K562 (cell line): ENCODE data around the gene GP1BB. TPM values are rescaled to one million over a fixed set of nuclear protein-coding genes. Genes with fewer than 3 reads are reported as not detected.

ENCODE experiments used
- ATAC-seq: fragments of 200-7000 bp; cut with Tn5 transposase; 3 replicates; pipeline ENCODE4 v1.9.1; 2020; ENCODE audit warnings: moderate library complexity
- BruUV-seq: library from RNA; stranded (reverse); fragments of 400-500 nt; replicated peaks from 2 replicates; lab custom pipeline; 2021; lab: Mats Ljungman, UMichigan
- CTCF ChIA-PET: fragments of 300-600 bp; formaldehyde crosslinking; extraction: SDS; loops from one replicate; lab custom pipeline; 2021; ENCODE audit warnings: low intra/inter-chr PET ratio; lab: Yijun Ruan, JAX
- POLR2A ChIA-PET: fragments of 300-600, 350-650 bp; sonication (Branson Sonifier 250); formaldehyde crosslinking; extraction: SDS; loops from one replicate; lab custom pipeline; 2021; ENCODE audit warnings: antibody characterized with exemption, inconsistent platforms; lab: Yijun Ruan, JAX
- DNase-seq, 4 experiments: peaks; one replicate each; pipeline versions ENCODE4 v3.0.0 to v3.0.0-alpha.2; 2011 to 2018; ENCODE audit warnings: low spot score in 3 of 4, mixed read lengths in 3 of 4; ENCODE audit errors: extremely low read depth in 1 of 4
- FAIRE-seq: peaks from 2 replicates; lab custom pipeline; 2011; peaks lifted over from hg19 to GRCh38; lab: Jason Lieb, UNC
- H2AFZ ChIP-seq: 2 replicates; pipeline ENCODE4 v1.6.0; 2011; ENCODE audit warnings: low read depth, low read length, control low read depth, inconsistent platforms
- H3K27ac ChIP-seq: fragments of 200-600 bp; 3 replicates; pipeline ENCODE4 v1.8.0; 2011; ENCODE audit warnings: low read depth, mild to moderate bottlenecking, control low read depth, inconsistent platforms, low read length, moderate library complexity, mixed read lengths; ENCODE audit errors: extremely low read depth
- H3K27me3 ChIP-seq, 2 experiments: fragments of 300-600 bp in 1 of 2; 2 replicates in 1 of 2; 3 replicates in 1 of 2; pipeline versions ENCODE4 v1.6.0 to v1.8.0; 2011; ENCODE audit warnings: inconsistent platforms in 2 of 2, low read length in 2 of 2, mild to moderate bottlenecking in 1 of 2, mixed read lengths in 1 of 2, moderate library complexity in 1 of 2; ENCODE audit not compliant: control insufficient read depth in 2 of 2, insufficient read depth in 2 of 2
- H3K36me3 ChIP-seq: fragments of 300-600 bp; 3 replicates; pipeline ENCODE4 v1.8.0; 2011; ENCODE audit warnings: mild to moderate bottlenecking, low read length, inconsistent platforms; ENCODE audit not compliant: control insufficient read depth, insufficient read depth
- H3K4me1 ChIP-seq, 2 experiments: fragments of 200-600 bp in 1 of 2; replicated peaks in 1 of 2; 2 replicates in 1 of 2; 3 replicates in 1 of 2; pipeline versions ENCODE4 v1.5.1 to v1.8.0; 2011; ENCODE audit warnings: inconsistent platforms in 2 of 2, low read length in 2 of 2, mild to moderate bottlenecking in 1 of 2, mixed read lengths in 1 of 2, moderate library complexity in 1 of 2; ENCODE audit not compliant: control insufficient read depth in 2 of 2, insufficient read depth in 2 of 2
- H3K4me2 ChIP-seq: 2 replicates; pipeline ENCODE4 v1.6.1; 2011; ENCODE audit warnings: low read length, control low read depth, inconsistent platforms, mixed read lengths; ENCODE audit not compliant: insufficient read depth
- H3K4me3 ChIP-seq: fragments of 200-600 bp; sonication (generic), shearing (Covaris generic); 2 replicates; pipeline ENCODE4 v1.5.1; 2016; ENCODE audit warnings: control low read depth, inconsistent platforms
- H3K79me2 ChIP-seq: fragments of 200-600 bp; 3 replicates; pipeline ENCODE4 v1.8.0; 2011; ENCODE audit warnings: low read length, inconsistent platforms; ENCODE audit not compliant: control insufficient read depth, insufficient read depth
- H3K9ac ChIP-seq, 2 experiments: 2 replicates each; pipeline versions ENCODE4 v1.6.0 to v1.6.1; 2011; ENCODE audit warnings: low read depth in 2 of 2, low read length in 2 of 2, control low read depth in 1 of 2, inconsistent platforms in 1 of 2, mild to moderate bottlenecking in 1 of 2, mixed read lengths in 1 of 2; ENCODE audit not compliant: insufficient read depth in 1 of 2
- H3K9me1 ChIP-seq: one replicate; pipeline ENCODE4 v1.6.0; 2011; ENCODE audit warnings: inconsistent platforms, mild to moderate bottlenecking, low read length, moderate library complexity; ENCODE audit not compliant: control insufficient read depth, insufficient read depth
- H3K9me3 ChIP-seq: replicated peaks from 2 replicates; pipeline ENCODE4 v1.5.1; 2011; ENCODE audit warnings: low read depth, low read length, inconsistent platforms; ENCODE audit not compliant: control insufficient read depth, insufficient read depth
- H4K20me1 ChIP-seq: replicated peaks from 2 replicates; pipeline ENCODE4 v1.6.1; 2011; ENCODE audit warnings: low read length, inconsistent platforms, mixed read lengths; ENCODE audit not compliant: control insufficient read depth, insufficient read depth
- BCOR ChIP-seq: fragments of 450-650 bp; IDR thresholded peaks from 2 replicates; pipeline ENCODE4 v1.6.1; 2016
- KAT2B ChIP-seq: IDR thresholded peaks from one replicate; pipeline ENCODE4 v1.6.1; 2012; ENCODE audit warnings: low read depth, mild to moderate bottlenecking, control low read depth, inconsistent platforms, low read length, moderate library complexity
- POLR2A ChIP-seq: fragments of 450-650 bp; conservative IDR thresholded peaks from 2 replicates; pipeline ENCODE4 v1.6.1; 2016
- PRMT5 ChIP-seq: sonication (generic); formaldehyde crosslinking; IDR thresholded peaks from 2 replicates; pipeline ENCODE4 v1.5.0; 2020; ENCODE audit warnings: missing genetic modification reagents
- RBM39 ChIP-seq: fragments of 200-400 bp; formaldehyde crosslinking; optimal IDR thresholded peaks from 2 replicates; pipeline ENCODE3; 2018; ENCODE audit warnings: low read depth, low read length
- RFX5 ChIP-seq: IDR thresholded peaks from 2 replicates; pipeline ENCODE4 v1.6.1; 2011; ENCODE audit warnings: low read depth, mild to moderate bottlenecking, improper control_type of control experiment, low read length
- RUNX1 ChIP-seq: sonication (generic); IDR thresholded peaks from 2 replicates; pipeline ENCODE4 v1.6.1; 2016; ENCODE audit warnings: antibody characterized with exemption, low read depth
- SRSF9 ChIP-seq: fragments of 200-400 bp; formaldehyde crosslinking; IDR thresholded peaks from 2 replicates; pipeline ENCODE4 v1.6.1; 2017; ENCODE audit warnings: low read depth, low read length, borderline replicate concordance
- TCFL5 ChIP-seq: fragments of 250-450 bp; sonication (Bioruptor Pico); conservative IDR thresholded peaks from 2 replicates; pipeline ENCODE4 v1.6.1; 2021; ENCODE audit warnings: mild to moderate bottlenecking, moderate library complexity, matching md5 sums
- ZKSCAN1 ChIP-seq: fragments of 150-350 bp; IDR thresholded peaks from 2 replicates; pipeline ENCODE4 v1.6.1; 2016; ENCODE audit warnings: low read depth, low read length
- ZZZ3 ChIP-seq: fragments of 450-650 bp; IDR thresholded peaks from 2 replicates; pipeline ENCODE4 v1.6.1; 2016; ENCODE audit warnings: antibody characterized with exemption, mild to moderate bottlenecking, moderate library complexity
- WGBS: fragments of 100-300 bp; shearing (Covaris generic); methylation state at CpG from one replicate; pipeline ENCODE4 v1.1.6; 2016; ENCODE audit warnings: low coverage, mixed read lengths; ENCODE audit not compliant: insufficient coverage; ENCODE audit errors: missing lambda C conversion rate; 5-methylcytosine and 5-hydroxymethylcytosine counted together
- in situ Hi-C: fragments of 300-500 bp; cut with MboI; formaldehyde crosslinking; loops from 4 replicates; pipeline ENCODE4 v1.15.0; 2018; ENCODE audit warnings: inconsistent platforms, mixed read lengths
- intact Hi-C: fragments of 100-400 bp; cut with micrococcal nuclease; formaldehyde crosslinking; loops from 2 replicates; pipeline ENCODE4 v1.14.2; 2022
- polyA plus RNA-seq, 8 experiments: library from polyadenylated mRNA; depleted of rRNA in 4 of 8; stranded (reverse) in 5 of 8; unstranded in 3 of 8; fragments of >200 nt; fragmentation: Nextera tagmentation in 2 of 8; fragmentation: Illumina TruSeq in 1 of 8; extraction: Ambion mirVana in 2 of 8; extraction: Trizol in 1 of 8; gene quantifications; 2 replicates each; pipeline versions ENCODE4 v1.2.1 to v1.2.3, GENCODE V29; 2011 to 2014; ENCODE audit warnings: inconsistent platforms in 1 of 8, missing spikeins in 1 of 8
- total RNA-seq, 7 experiments: library from RNA; depleted of rRNA in 6 of 7; stranded (reverse); fragments of >200 nt in 6 of 7; fragmentation: Illumina TruSeq in 2 of 7; extraction: Trizol in 2 of 7; gene quantifications; 2 replicates each; pipeline versions ENCODE4 v1.2.1 to v1.2.3, GENCODE V29; 2011 to 2021; ENCODE audit warnings: low replicate concordance in 1 of 7
- TF ChIP-seq, protein P1 (sequence below): fragments of 250-450 bp; sonication (Bioruptor Pico); IDR thresholded peaks from 2 replicates; pipeline ENCODE4 v1.4.0; 2020
- TF ChIP-seq, protein P2 (sequence below): fragments of 200-800 bp; sonication (Bioruptor generic); IDR thresholded peaks from 2 replicates; pipeline ENCODE4 v1.6.1; 2017; ENCODE audit warnings: missing genetic modification characterization, missing compliant biosample characterization

Gene GP1BB
- total and polyA plus RNA-seq, 9 of the 15 experiments (the other 6 are each of a cell fraction or from before 2014, with no cell fraction given): 0.69 to 162 (median 2.8) TPM

DNA sequence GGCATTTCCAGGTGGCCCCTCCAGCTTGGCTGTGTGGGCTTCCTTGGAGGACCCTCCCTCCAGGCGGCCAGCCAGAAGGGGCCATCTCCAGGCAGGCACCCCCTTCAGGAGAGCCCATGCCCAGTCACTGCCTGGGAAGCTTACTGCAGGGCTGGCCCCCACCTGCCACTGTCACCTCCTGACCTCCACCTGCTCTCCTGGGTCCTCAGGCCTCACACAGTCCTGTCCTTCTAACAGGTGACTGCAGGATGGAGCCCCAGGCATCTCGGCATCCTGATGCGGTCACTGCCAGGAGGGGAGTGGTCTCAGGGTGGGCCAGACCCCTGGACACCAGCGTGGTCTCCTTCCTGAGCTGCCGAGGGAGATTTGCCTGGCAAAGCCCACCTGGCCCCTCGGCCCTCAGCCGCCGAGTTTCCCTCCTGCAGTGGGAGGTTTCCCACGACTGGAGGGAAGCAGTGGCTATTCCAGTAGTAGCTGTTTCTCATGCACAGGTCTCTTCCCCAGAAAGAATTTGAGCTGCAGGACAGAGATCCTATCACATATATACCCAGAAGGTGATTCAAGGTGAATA is 50.2 kb downstream of the GP1BB start:
- BruUV-seq: no TSS peak
- ChIA-PET CTCF (interaction anchor here (0.6 kb wide), 1 partner anchor 355 kb away, joined by 3 read pairs; no protein-coding TSS in a partner anchor), POLR2A (interaction anchor here (0.6 to 12.4 kb wide), 24 partner anchors 10 to 969 kb away, joined by 3 to 205 read pairs (median 4); partner anchors contain the start of genes GNB1L and RTL10)
- WGBS: 59% methylated on average over 9 of the region's 9 CpGs
- H3K36me3 ChIP-seq: no peaks in the 10 kb centered on the region
- H3K79me2 ChIP-seq: no peaks in the 10 kb centered on the region
- H2AFZ ChIP-seq: peak overlapping the region; percentile 87
- H3K9ac ChIP-seq: peak overlapping the region; percentile 51 to 90; a peak in 2 of 4 replicates
- ATAC-seq: peak; percentile 10
- H4K20me1 ChIP-seq: 0 out of 2 replicates have a peak, but pooled peaks cover 3% of the 10 kb centered on the region
- DNase-seq: no peak
- no peak for FAIRE-seq
- H3K9me1 ChIP-seq: no peaks in the 10 kb centered on the region
- peaks cover 38 to 69% of the 10 kb centered on the region in 2 experiments for H3K4me1 ChIP-seq
- H3K4me2 ChIP-seq: peak overlapping the region; percentile 66; the same call in 1 of the 2 replicates
- H3K4me3 ChIP-seq: no peak overlapping the region
- no peaks in the 10 kb centered on the region for H3K9me3 ChIP-seq
- no peak overlapping the region for H3K27ac ChIP-seq
- H3K27me3 ChIP-seq: peaks cover 0 to 9% of the 10 kb centered on the region in 2 experiments; a peak in 2 of 5 replicates
- intact Hi-C loops: no loop called here
- in situ Hi-C loops: no loop called here
- TF ChIP-seq, protein P1, sequence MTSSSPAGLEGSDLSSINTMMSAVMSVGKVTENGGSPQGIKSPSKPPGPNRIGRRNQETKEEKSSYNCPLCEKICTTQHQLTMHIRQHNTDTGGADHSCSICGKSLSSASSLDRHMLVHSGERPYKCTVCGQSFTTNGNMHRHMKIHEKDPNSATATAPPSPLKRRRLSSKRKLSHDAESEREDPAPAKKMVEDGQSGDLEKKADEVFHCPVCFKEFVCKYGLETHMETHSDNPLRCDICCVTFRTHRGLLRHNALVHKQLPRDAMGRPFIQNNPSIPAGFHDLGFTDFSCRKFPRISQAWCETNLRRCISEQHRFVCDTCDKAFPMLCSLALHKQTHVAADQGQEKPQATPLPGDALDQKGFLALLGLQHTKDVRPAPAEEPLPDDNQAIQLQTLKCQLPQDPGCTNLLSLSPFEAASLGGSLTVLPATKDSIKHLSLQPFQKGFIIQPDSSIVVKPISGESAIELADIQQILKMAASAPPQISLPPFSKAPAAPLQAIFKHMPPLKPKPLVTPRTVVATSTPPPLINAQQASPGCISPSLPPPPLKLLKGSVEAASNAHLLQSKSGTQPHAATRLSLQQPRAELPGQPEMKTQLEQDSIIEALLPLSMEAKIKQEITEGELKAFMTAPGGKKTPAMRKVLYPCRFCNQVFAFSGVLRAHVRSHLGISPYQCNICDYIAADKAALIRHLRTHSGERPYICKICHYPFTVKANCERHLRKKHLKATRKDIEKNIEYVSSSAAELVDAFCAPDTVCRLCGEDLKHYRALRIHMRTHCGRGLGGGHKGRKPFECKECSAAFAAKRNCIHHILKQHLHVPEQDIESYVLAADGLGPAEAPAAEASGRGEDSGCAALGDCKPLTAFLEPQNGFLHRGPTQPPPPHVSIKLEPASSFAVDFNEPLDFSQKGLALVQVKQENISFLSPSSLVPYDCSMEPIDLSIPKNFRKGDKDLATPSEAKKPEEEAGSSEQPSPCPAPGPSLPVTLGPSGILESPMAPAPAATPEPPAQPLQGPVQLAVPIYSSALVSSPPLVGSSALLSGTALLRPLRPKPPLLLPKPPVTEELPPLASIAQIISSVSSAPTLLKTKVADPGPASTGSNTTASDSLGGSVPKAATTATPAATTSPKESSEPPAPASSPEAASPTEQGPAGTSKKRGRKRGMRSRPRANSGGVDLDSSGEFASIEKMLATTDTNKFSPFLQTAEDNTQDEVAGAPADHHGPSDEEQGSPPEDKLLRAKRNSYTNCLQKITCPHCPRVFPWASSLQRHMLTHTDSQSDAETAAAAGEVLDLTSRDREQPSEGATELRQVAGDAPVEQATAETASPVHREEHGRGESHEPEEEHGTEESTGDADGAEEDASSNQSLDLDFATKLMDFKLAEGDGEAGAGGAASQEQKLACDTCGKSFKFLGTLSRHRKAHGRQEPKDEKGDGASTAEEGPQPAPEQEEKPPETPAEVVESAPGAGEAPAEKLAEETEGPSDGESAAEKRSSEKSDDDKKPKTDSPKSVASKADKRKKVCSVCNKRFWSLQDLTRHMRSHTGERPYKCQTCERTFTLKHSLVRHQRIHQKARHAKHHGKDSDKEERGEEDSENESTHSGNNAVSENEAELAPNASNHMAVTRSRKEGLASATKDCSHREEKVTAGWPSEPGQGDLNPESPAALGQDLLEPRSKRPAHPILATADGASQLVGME: peak; percentile 27; the same call in 1 of the 2 replicates
- TF ChIP-seq SRSF9 (no peak), KAT2B (no peak), RFX5 (no peak), POLR2A (no peak), TCFL5 (no peak), RBM39 (no peak), RUNX1 (peak; percentile 51; the same call in 1 of the 2 replicates), BCOR (no peak), ZZZ3 (no peak), PRMT5 (CRISPR knock-in tag) (0 out of 2 replicates have a peak, but pooled peaks have one; percentile 73), ZKSCAN1 (0 out of 2 replicates have a peak, but pooled peaks have one; percentile 9)
- TF ChIP-seq, protein P2, sequence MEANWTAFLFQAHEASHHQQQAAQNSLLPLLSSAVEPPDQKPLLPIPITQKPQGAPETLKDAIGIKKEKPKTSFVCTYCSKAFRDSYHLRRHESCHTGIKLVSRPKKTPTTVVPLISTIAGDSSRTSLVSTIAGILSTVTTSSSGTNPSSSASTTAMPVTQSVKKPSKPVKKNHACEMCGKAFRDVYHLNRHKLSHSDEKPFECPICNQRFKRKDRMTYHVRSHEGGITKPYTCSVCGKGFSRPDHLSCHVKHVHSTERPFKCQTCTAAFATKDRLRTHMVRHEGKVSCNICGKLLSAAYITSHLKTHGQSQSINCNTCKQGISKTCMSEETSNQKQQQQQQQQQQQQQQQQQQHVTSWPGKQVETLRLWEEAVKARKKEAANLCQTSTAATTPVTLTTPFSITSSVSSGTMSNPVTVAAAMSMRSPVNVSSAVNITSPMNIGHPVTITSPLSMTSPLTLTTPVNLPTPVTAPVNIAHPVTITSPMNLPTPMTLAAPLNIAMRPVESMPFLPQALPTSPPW (CRISPR knock-in tag): no peak
